H1 (cell line): ENCODE data around the gene CTNND2. TPM values are rescaled to one million over a fixed set of nuclear protein-coding genes. Genes with fewer than 3 reads are reported as not detected.

Experiments used
- CTCF ChIA-PET: fragments of 300-600 bp; sonication (Branson Sonifier 250); formaldehyde crosslinking; loops from one replicate; lab custom pipeline; 2021; ENCODE audit not compliant: partially characterized antibody; lab: Charles Lee
- POLR2A ChIA-PET: fragments of 300-600 bp; sonication (Branson Sonifier 250); formaldehyde crosslinking; loops from one replicate; lab custom pipeline; 2021; ENCODE audit warnings: inconsistent platforms; ENCODE audit not compliant: partially characterized antibody; lab: Charles Lee
- DNase-seq, 2 experiments: peaks; one replicate each; pipeline versions ENCODE4 v3.0.0 to v3.0.0-alpha.2; 2010 to 2022; ENCODE audit warnings: low spot score in 2 of 2, low read depth in 1 of 2, mixed read lengths in 1 of 2
- FAIRE-seq: peaks from 2 replicates; lab custom pipeline; 2011; peaks lifted over from hg19 to GRCh38; lab: Jason Lieb, UNC
- H2AFZ ChIP-seq: 2 replicates; pipeline ENCODE4 v1.8.1; 2012; ENCODE audit warnings: low read length, inconsistent platforms
- H2AK5ac ChIP-seq: 2 replicates; pipeline ENCODE4 v1.6.1; 2013; ENCODE audit warnings: low read depth, low read length
- H2BK120ac ChIP-seq: replicated peaks from 2 replicates; pipeline ENCODE3; 2013; ENCODE audit warnings: low read depth, low read length, inconsistent platforms
- H2BK12ac ChIP-seq: 2 replicates; pipeline ENCODE4 v1.6.1; 2013; ENCODE audit warnings: low read depth, low read length
- H2BK15ac ChIP-seq: 2 replicates; pipeline ENCODE4 v1.6.1; 2013; ENCODE audit warnings: low read length
- H2BK20ac ChIP-seq: 2 replicates; pipeline ENCODE4 v1.6.1; 2013; ENCODE audit warnings: low read length
- H2BK5ac ChIP-seq: 2 replicates; pipeline ENCODE4 v1.6.1; 2013; ENCODE audit warnings: low read depth, low read length
- H3K14ac ChIP-seq: 2 replicates; pipeline ENCODE4 v1.6.1; 2013; ENCODE audit warnings: inconsistent platforms; ENCODE audit not compliant: insufficient read length
- H3K18ac ChIP-seq: 2 replicates; pipeline ENCODE4 v1.6.1; 2013; ENCODE audit warnings: low read length; ENCODE audit errors: extremely low read depth
- H3K23ac ChIP-seq: 2 replicates; pipeline ENCODE4 v1.6.1; 2013; ENCODE audit warnings: inconsistent platforms; ENCODE audit not compliant: insufficient read length
- H3K23me2 ChIP-seq: 2 replicates; pipeline ENCODE4 v1.6.1; 2013; ENCODE audit warnings: low read depth, low read length
- H3K27ac ChIP-seq: 2 replicates; pipeline ENCODE4 v1.6.1; 2011; ENCODE audit warnings: low read depth, low read length, inconsistent platforms
- H3K27me3 ChIP-seq, 4 experiments: replicated peaks in 1 of 4; 1 replicate in 1 of 4; 2 replicates in 3 of 4; pipeline versions ENCODE4 v1.6.1 to v1.8.1; 2011 to 2013; ENCODE audit warnings: low read length in 3 of 4, mild to moderate bottlenecking in 3 of 4, inconsistent platforms in 2 of 4, mixed read lengths in 2 of 4, moderate library complexity in 1 of 4; ENCODE audit not compliant: control insufficient read depth in 3 of 4, insufficient read depth in 3 of 4; ENCODE audit errors: extremely low read depth in 1 of 4
- H3K36me3 ChIP-seq, 4 experiments: 2 replicates each; pipeline versions ENCODE4 v1.6.1 to v1.8.1; 2011 to 2013; ENCODE audit warnings: mild to moderate bottlenecking in 4 of 4, low read length in 3 of 4, moderate library complexity in 2 of 4, control low read depth in 1 of 4, inconsistent platforms in 1 of 4; ENCODE audit not compliant: insufficient read depth in 4 of 4, control insufficient read depth in 2 of 4
- H3K4ac ChIP-seq: replicated peaks from 2 replicates; pipeline ENCODE3; 2013; ENCODE audit warnings: low read length, low read depth, mixed read lengths, inconsistent platforms; ENCODE audit not compliant: insufficient read length
- H3K4me1 ChIP-seq, 4 experiments: replicated peaks in 1 of 4; 1 replicate in 1 of 4; 2 replicates in 3 of 4; pipeline versions ENCODE4 v1.6.1 to v1.8.1; 2011 to 2013; ENCODE audit warnings: low read length in 3 of 4, inconsistent platforms in 2 of 4, mixed read lengths in 1 of 4; ENCODE audit not compliant: insufficient read depth in 4 of 4, control insufficient read depth in 3 of 4
- H3K4me2 ChIP-seq, 2 experiments: 2 replicates each; pipeline versions ENCODE4 v1.6.1 to v1.8.1; 2011 to 2013; ENCODE audit warnings: low read depth in 2 of 2, low read length in 2 of 2, control low read depth in 1 of 2, inconsistent platforms in 1 of 2, mild to moderate bottlenecking in 1 of 2; ENCODE audit not compliant: insufficient read depth in 1 of 2
- H3K4me3 ChIP-seq, 4 experiments: fragments of 200-600, 300-600 bp in 1 of 4; sonication (generic), shearing (Covaris generic), sonication (Bioruptor Twin) in 1 of 4; 2 replicates each; pipeline versions ENCODE4 v1.5.1 to v1.8.1; 2011 to 2016; ENCODE audit warnings: low read length in 4 of 4, low read depth in 3 of 4, control low read depth in 2 of 4, inconsistent platforms in 2 of 4, mild to moderate bottlenecking in 2 of 4, mixed read lengths in 1 of 4, moderate library complexity in 1 of 4; ENCODE audit not compliant: insufficient read depth in 2 of 4; ENCODE audit errors: extremely low read depth in 1 of 4
- H3K56ac ChIP-seq: replicated peaks from 2 replicates; pipeline ENCODE3; 2013; ENCODE audit warnings: low read depth, mild to moderate bottlenecking, mixed read lengths, low read length, inconsistent platforms; ENCODE audit not compliant: insufficient read length
- H3K79me1 ChIP-seq: 2 replicates; pipeline ENCODE4 v1.6.1; 2013; ENCODE audit warnings: low read depth, low read length, control low read depth
- H3K79me2 ChIP-seq, 2 experiments: 2 replicates each; pipeline versions ENCODE4 v1.6.1 to v1.8.1; 2012 to 2013; ENCODE audit warnings: low read length in 2 of 2, mild to moderate bottlenecking in 2 of 2, inconsistent platforms in 1 of 2; ENCODE audit not compliant: insufficient read depth in 2 of 2, control insufficient read depth in 1 of 2
- H3K9ac ChIP-seq, 4 experiments: replicated peaks in 1 of 4; 1 replicate in 1 of 4; 2 replicates in 3 of 4; pipeline versions ENCODE4 v1.6.1 to v1.8.1; 2011 to 2013; ENCODE audit warnings: low read depth in 3 of 4, low read length in 3 of 4, control low read depth in 2 of 4, mild to moderate bottlenecking in 2 of 4, moderate library complexity in 2 of 4, inconsistent platforms in 1 of 4; ENCODE audit errors: extremely low read depth in 1 of 4
- H3K9me3 ChIP-seq, 2 experiments: 2 replicates each; pipeline versions ENCODE4 v1.6.1 to v1.8.1; 2012 to 2013; ENCODE audit warnings: mild to moderate bottlenecking in 2 of 2, moderate library complexity in 2 of 2, control low read depth in 1 of 2, inconsistent platforms in 1 of 2, low read depth in 1 of 2, low read length in 1 of 2, mixed read lengths in 1 of 2; ENCODE audit not compliant: insufficient read depth in 2 of 2
- H4K20me1 ChIP-seq, 2 experiments: replicated peaks in 1 of 2; 2 replicates each; pipeline versions ENCODE3 to v1.8.1; 2011 to 2013; ENCODE audit warnings: inconsistent platforms in 2 of 2, low read length in 2 of 2, mild to moderate bottlenecking in 1 of 2; ENCODE audit not compliant: insufficient read depth in 2 of 2, control insufficient read depth in 1 of 2
- H4K5ac ChIP-seq: 2 replicates; pipeline ENCODE4 v1.6.1; 2013; ENCODE audit warnings: low read length, low read depth, mixed read lengths, inconsistent platforms; ENCODE audit not compliant: insufficient read length
- H4K8ac ChIP-seq: 2 replicates; pipeline ENCODE4 v1.8.0; 2013; ENCODE audit warnings: mild to moderate bottlenecking, moderate library complexity, low read length, inconsistent platforms; ENCODE audit not compliant: insufficient read depth; ENCODE audit errors: extremely low read depth
- H4K91ac ChIP-seq: replicated peaks from 2 replicates; pipeline ENCODE3; 2013; ENCODE audit warnings: low read length, mixed read lengths, inconsistent platforms; ENCODE audit not compliant: insufficient read length
- SP1 ChIP-seq: IDR thresholded peaks from 2 replicates; pipeline ENCODE4 v1.6.1; 2011; ENCODE audit warnings: low read depth, low read length
- SUZ12 ChIP-seq: fragments of 200-600 bp; sonication (generic); IDR thresholded peaks from 2 replicates; pipeline ENCODE4 v1.6.1; 2012; ENCODE audit warnings: mild to moderate bottlenecking, inconsistent platforms, low read length, moderate library complexity, mixed read lengths
- WGBS, 2 experiments: shearing (Covaris generic) in 1 of 2; methylation state at CpG; one replicate each; pipeline versions ENCODE4 v1.1.6 to v1.1.7; 2013 to 2015; ENCODE audit warnings: low lambda C conversion rate in 2 of 2, mixed read lengths in 2 of 2, inconsistent platforms in 1 of 2, low coverage in 1 of 2, missing lambda C conversion rate in 1 of 2; ENCODE audit not compliant: insufficient replicate concordance in 2 of 2, insufficient coverage in 1 of 2, insufficient read length in 1 of 2; ENCODE audit errors: extremely low coverage in 1 of 2, missing lambda C conversion rate in 1 of 2; 5-methylcytosine and 5-hydroxymethylcytosine counted together
- polyA plus RNA-seq, 7 experiments: library from polyadenylated mRNA; depleted of rRNA in 3 of 7; stranded (reverse) in 5 of 7; unstranded in 2 of 7; fragments of >200 nt in 5 of 7; fragments of 200-250 nt in 2 of 7; gene quantifications; 1 replicate in 5 of 7; 2 replicates in 1 of 7; 4 replicates in 1 of 7; pipeline versions ENCODE4 v1.2.1 to v1.2.3, GENCODE V29; 2011 to 2013; ENCODE audit warnings: missing spikeins in 2 of 7, mixed read lengths in 2 of 7
- total RNA-seq: library from RNA; stranded (reverse); fragmentation: NEBNext Ultra II Directional; extraction: Animal tissue kit (Norgen Biotek cat#: 25700); gene quantifications from 2 replicates; pipeline ENCODE4 v1.2.1, GENCODE V29; 2021

CTNND2 gene
- total and polyA plus RNA-seq, 2 of the 8 experiments (the other 6 are each of a cell fraction or from before 2014, with no cell fraction given): 7.4 to 14.2 TPM

GRCh38 chr5:11449966-11450365, 454.3 kb downstream of the CTNND2 start:
- Histone ChIP-seq H3K36me3 (no peaks in the 10 kb centered on the region; a peak in 1 of 8 replicates), H3K9me3 (no peaks in the 10 kb centered on the region), H4K5ac (no peak overlapping the region), H2AK5ac (no peak overlapping the region), H4K20me1 (no peaks in the 10 kb centered on the region), H2BK20ac (no peak overlapping the region), H3K14ac (no peak overlapping the region), H3K23me2 (no peaks in the 10 kb centered on the region), H4K91ac (no peak overlapping the region), H2BK5ac (no peak overlapping the region), H2BK120ac (no peak overlapping the region), H3K4ac (no peak overlapping the region), H2BK12ac (no peak overlapping the region), H3K27me3 (no peaks in the 10 kb centered on the region), H3K56ac (no peak overlapping the region), H3K23ac (no peak overlapping the region), H3K18ac (no peak overlapping the region), H2BK15ac (no peak overlapping the region), H3K79me2 (no peaks in the 10 kb centered on the region), H3K9ac (no peak overlapping the region), H3K27ac (no peak overlapping the region), H3K79me1 (no peaks in the 10 kb centered on the region), H3K4me3 (no peak overlapping the region), H2AFZ (no peak overlapping the region), H3K4me2 (no peak overlapping the region), H3K4me1 (no peaks in the 10 kb centered on the region), H4K8ac (no peak overlapping the region)
- ChIA-PET CTCF (interaction anchor here (1.2 kb wide), 1 partner anchor 184 kb away, joined by 3 read pairs; no protein-coding TSS in a partner anchor), POLR2A (no interaction called here)
- DNase-seq (no peak), FAIRE-seq (no peak)
- TF ChIP-seq SP1 (no peak), SUZ12 (no peak)
- 88% methylated on average over 4 of the region's 4 CpGs; no CpG with 5 or more reads in 1 of the 2 experiments for WGBS, 2 experiments
